NCI-H1417 (cell line): ENCODE data around the gene CEP70.
A peak's percentile ranks its signal among the peaks of the same experiment; 100 is the strongest.
"Not testable (repeated sequence)": the region's sequence is repeated elsewhere in the genome, so short reads cannot be mapped to it uniquely, and the experiment has no call there.

Experiments
- DNase-seq, 3 experiments: peaks; one replicate each; lab custom pipeline; 2025; lab: John Stamatoyannopoulos, UW

CEP70 gene

DNA sequence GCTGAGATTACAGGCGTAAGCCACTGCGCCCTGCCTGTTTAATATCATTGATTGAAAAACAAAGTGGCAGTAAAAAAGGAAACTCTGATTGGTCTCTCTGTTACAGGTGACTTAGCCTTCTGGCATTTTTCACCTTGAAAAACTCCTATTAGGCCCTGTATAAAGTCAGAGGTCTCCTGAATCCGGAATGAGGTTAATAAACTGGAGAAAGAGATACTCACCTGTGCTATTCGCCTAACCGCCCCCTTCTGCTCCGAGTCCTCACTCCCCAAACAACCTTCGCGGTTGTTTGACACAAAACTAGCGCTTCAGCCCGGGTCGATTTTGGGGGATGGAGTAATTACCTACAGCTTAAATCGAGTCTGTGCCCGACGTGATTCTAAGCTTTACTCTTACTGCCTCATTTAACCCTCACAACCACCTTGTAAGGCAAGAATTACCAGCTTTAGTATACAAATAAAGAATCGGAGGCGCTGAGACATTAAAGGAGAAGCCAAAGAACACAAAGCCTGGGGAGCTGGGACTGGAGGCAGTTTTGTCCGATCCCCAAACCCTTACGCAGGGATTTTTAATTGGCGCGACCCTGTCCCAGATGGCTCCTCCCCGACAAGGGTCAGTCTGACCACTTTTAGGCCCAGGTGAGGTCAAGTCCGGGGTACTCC, 441 bp downstream of the CEP70 start:
- DNase-seq, result no peak

- DNase-seq, result no peak
Observed at GRCh38 chr3:138591392-138591791, 2.7 kb downstream of the CEP70 start.

- DNase-seq, result no peak
Observed at GRCh38 chr3:138588445-138588844, 5.6 kb downstream of the CEP70 start.

DNA sequence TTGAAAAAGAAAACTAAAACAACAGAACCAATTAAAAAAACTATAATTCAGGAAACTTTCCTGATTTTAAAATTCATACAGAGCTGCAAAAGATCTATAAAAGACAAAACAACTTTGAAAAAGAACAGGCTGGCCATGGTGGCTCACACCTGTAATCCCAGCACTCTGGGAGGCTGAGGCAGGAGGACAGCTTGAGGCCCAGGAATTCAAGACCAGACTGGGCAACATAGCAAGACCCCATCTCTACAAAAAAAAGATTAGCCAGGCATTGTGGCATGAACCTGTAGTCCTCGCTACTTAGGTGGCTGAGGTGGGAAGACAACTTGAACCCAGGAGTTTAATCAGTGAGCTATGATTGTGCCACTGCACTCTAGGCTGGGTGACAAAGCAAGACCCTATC, 6.7 kb downstream of the CEP70 start:
- DNase-seq, result no peak

GRCh38 chr3:138578961-138579574, 15.0 kb downstream of the CEP70 start:
- DNase-seq, result no peak

DNA sequence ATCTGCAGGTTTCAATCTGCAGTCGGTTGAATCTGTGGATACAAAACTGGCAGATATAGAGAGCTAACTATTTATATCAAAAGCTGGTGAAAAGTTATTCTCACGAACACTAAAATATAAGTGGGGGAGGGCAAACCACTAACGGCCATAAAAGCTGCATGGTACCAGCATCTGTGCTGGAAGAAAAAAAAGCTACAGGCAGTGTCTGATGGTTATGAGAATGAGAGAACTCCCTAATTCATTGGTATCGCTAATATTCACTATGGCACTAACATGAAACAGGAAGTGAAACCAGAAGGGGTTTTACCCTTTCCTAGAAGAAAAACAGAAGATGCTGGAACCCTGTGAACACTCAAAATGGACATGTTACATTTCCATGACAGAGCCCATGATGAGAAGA, 15.9 kb downstream of the CEP70 start:
- DNase-seq, result no peak

GRCh38 chr3:138573138-138573537, 20.9 kb downstream of the CEP70 start:
- no peak for DNase-seq

DNA sequence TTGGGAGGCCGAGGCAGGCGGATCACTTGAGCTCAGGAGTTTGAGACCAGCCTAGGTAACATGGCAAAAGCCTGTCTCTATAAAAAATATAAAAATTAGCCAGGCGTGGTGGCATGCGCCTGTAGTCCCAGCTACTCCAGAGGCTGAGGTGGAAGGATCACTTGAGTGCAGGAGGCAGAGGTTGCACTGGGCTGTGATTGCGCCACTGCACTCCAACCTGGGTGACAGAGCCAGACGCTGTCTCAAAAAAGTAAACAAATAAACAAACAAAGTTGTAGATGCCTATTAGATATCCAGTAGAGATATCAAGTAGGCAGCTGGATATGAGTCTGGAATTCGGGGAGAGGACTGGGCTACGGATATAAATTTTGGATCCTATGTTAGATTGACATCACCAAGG, 24.4 kb downstream of the CEP70 start:
- not testable (repeated sequence) for DNase-seq

GRCh38 chr3:138569090-138569489, 25.0 kb downstream of the CEP70 start:
- no peak for DNase-seq

DNA sequence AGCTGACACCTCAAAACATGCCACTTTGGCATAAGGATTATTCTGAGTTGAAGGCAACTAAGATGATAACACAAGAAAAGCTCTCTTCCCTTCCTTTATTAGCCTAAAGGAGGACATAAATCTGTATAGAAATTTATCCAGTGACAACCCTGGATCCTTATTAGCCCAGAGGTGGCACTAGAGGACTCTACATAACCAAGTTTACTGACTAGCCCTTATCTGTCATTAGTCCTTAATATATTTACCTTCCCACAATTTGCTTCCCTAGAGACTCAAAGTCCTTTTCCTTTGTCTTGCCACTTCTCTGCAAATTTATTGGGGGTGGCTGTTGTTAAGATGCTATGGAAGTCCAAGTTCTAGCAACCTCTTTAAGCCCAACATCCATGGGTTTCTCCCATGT, 26.7 kb downstream of the CEP70 start:
- DNase-seq, result peak in 1 of 3 experiments; percentile 6

GRCh38 chr3:138566293-138566692, 27.8 kb downstream of the CEP70 start:
- DNase-seq, result not testable (repeated sequence)

GRCh38 chr3:138562902-138563301, 31.2 kb downstream of the CEP70 start:
- DNase-seq, result not testable (repeated sequence)

- no peak for DNase-seq
Observed at GRCh38 chr3:138560501-138560900, 33.6 kb downstream of the CEP70 start.

DNA sequence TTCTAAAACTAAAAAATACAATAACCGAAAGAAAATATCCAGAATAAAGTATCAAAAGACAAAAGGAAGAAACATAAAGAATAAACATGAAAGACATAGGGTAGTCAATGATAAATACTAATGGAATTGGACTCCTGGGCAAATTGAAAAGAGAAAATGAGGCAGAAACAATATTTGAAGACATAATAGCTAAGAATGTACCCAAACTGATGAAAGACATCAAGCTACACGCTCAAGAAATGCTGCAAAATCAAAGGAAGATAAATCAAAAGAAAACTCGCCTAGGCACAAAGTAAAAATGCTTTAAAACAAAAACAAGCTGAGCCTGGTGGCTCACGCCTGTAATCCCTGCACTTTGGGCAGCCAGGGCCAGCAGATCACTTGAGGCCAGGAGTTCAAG, 34.9 kb downstream of the CEP70 start:
- no peak for DNase-seq

GRCh38 chr3:138554775-138555174, 39.3 kb downstream of the CEP70 start:
- DNase-seq, result not testable (repeated sequence)

DNA sequence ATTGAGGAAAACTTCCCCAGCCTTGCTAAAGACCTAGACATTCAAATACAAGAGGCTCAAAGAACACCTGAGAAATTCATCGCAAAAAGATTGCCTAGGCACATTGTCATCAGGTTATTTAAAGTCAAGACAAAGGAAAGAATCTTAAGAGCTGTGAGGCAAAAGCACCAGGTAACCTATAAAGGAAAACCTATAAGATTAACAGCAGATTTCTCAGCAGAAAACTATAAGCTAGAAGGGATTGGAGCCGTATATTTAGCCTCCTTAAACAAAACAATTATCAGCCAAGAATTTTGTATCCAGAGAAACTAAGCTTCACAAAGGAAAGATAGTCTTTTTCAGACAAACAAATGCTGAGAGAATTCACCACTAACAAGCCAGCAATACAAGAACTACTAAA, 43.1 kb downstream of the CEP70 start:
- not testable (repeated sequence) for DNase-seq

- DNase-seq, result no peak
Observed at GRCh38 chr3:138549179-138549977, 44.7 kb downstream of the CEP70 start.

DNA sequence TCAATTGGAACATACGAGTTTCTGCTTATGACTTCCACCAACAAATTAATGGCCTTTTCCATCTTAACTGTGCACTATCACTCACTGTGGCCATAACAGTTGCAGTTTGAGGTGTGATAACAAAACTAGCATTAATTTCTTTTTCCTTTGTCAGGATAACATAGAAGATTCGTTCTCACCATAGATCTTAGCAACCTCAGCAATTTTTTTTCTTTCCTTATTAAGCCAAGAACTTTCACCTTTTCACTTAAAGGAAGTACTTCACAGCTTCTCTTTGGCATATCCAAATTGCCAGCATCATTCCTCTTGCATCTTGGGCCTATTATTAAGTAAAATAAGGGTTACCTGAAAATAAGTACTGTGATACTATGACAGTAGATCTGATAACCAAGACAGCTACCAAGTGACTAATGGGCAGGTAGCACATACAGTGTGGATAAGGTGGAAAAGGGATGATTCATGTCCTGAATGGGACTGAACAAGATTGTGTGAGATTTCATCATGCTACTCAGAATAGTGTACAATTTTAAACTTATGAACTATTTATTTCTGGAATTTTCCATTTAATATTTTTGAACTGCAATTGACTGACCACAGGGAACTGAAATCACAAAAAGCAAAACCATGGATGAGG, 46.6 kb downstream of the CEP70 start:
- DNase-seq, result no peak

- DNase-seq, result no peak
Observed at GRCh38 chr3:138544546-138544945, 49.5 kb downstream of the CEP70 start.

DNA sequence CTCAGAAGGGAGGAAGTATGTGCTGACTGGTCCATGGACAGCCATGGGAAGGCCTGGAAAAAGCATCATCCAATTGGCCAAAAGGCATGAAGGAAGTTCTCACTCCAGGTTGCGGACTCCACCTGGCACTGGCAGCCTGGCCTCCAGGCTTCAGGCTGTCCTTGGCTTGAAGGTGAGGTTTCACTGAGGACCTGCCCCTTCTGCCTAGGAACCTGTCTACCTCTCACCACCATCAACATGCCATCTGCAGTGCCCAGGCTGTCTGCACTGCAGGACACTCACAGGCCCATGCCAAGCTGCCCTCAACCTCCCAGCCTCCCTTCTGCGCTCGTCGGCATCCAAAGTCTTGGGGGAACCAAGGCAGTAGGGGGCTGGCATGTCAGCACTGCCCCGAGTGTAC, 51.1 kb downstream of the CEP70 start:
- DNase-seq, result no peak

DNA sequence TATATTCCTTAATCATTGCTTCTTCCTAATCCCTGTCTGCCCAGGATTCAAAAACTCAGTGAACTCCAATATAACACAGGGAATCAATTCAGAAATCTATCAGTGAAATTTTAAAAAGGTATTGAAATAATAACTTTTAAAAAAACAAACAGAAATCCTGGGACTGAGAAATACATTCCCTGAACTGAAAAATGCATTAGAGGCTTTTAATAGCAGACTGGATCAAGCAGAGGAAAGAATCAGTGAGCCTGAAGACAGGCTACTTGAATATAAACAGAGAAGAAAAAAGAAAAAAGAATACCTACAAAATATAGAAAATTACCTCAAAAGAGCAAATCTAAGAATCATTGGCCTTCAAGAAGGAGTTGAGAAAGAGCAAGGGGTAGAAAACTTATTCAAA, 54.7 kb downstream of the CEP70 start:
- no peak for DNase-seq

DNA sequence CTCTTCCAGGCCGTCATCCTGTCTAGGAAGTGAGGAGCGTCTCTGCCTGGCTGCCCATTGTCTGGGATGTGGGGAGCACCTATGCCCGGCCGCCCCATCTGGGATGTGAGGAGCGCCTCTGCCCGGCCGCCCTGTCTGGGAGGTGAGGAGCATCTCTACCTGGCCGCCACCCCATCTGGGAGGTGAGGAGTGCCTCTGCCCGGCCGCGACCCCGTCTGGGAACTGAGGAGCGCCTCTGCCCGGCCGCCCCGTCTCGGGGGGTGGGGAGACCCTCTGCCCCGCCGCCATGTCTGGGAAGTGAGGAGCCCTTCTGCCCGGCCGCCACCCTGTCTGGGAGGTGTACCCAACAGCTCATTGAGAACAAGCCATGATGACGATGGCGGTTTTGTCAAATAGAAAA, 72.6 kb downstream of the CEP70 start:
- not testable (repeated sequence) for DNase-seq
